Placental pericyte (primary cell): ENCODE data around the gene DCTN2. TPM values are rescaled to one million over a fixed set of nuclear protein-coding genes. Genes with fewer than 3 reads are reported as not detected.

Source experiments
- small RNA-seq: library from RNA; depleted of rRNA; stranded (forward); fragments of <200 nt; gene quantifications from one replicate; pipeline ENCODE3, GENCODE V24; 2012; ENCODE audit warnings: low replicate concordance
- total RNA-seq: library from RNA; depleted of rRNA; stranded (reverse); fragments of >200 nt; gene quantifications from 2 replicates; pipeline ENCODE4 v1.2.3, GENCODE V29; 2012

Gene DCTN2
- 106 and 107 TPM in 2 replicates for total RNA-seq

DNA sequence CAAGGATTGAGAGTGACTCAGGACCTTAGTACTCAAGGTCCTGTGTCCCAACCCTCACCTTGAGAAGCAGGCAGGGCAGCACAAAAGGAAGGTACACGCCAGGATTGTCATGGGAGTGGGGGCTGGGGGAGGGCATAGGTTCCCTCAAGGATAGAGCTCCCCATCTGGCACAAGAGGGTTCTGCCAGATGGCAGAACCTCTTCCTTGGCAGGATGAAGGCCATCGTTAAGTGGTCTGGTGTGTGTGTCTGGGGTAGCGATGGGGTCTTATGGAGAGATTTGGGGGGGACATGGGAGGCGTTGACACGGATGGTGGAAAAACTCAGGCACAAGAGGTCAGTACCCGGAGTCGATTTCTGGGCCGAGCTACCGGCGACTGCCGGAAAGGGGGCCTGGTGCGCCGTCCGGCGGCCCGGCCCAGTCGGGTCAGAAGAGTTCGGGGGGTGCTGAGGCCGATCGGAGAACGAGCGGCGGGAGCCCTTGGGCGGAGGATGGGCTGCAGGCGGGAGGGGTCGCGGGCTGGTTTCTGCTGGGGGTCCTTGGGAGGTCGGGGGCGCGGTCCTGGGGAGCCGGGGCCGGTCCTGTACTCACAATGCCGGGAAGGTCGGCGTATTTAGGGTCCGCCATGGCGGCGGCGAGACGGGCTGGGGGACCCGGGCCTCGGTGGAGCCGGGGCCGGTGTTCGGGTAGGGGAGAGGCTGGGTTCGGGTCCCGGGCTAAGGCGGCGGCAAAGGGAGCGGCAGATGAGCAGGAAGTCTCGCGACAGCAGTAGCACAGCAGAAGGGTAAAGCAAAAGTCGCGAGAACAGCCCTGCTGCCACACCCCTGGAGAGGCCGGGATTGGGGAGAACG is at the start of gene DCTN2:
TSS of gene DCTN2 (minus strand) at position 755 of the 850 bp plus-strand sequence. CDS start at position 626, 129 bp downstream.

DNA sequence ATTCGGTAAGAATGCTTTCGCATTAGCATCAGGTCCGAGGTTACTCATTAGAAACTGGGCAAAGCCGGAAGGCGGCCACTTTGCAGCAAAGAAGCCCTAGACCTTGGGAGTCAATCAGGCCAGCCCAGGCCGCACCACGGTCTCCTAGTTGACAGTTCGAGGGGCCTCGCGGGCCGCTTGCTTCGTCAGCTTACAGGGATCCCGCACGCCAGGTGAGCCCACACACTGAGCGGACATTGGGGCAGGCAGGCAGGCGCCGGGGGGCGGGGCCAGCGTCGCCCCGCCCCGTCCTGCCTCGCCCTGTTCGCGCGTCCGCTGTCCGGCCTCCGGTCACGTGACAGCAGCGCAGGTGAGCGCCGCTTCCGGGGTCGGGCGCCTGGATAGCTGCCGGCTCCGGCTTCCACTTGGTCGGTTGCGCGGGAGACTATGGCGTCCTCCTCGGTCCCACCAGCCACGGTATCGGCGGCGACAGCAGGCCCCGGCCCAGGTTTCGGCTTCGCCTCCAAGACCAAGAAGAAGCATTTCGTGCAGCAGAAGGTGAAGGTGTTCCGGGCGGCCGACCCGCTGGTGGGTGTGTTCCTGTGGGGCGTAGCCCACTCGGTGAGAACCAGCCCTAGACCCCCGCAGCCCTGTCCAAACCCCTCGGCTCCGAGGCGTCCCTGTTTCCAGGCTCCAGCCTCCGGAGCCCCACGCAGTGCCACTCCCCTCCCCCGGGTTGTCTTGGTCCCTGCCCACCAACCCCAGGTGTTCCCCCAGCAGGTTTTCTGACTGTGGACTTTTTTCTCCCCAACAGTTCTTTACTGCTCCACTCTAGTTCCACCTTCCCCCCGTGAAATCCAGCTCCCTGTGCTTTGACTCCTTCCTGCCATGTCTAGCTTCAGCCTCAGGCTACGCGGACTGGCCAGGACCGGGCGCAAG is 44.1 kb upstream of the DCTN2 start, which contains the start of gene PIP4K2C:
TSS of gene PIP4K2C (plus strand) at position 329 of the 918 bp plus-strand sequence. CDS start at position 427, 98 bp downstream.

DNA sequence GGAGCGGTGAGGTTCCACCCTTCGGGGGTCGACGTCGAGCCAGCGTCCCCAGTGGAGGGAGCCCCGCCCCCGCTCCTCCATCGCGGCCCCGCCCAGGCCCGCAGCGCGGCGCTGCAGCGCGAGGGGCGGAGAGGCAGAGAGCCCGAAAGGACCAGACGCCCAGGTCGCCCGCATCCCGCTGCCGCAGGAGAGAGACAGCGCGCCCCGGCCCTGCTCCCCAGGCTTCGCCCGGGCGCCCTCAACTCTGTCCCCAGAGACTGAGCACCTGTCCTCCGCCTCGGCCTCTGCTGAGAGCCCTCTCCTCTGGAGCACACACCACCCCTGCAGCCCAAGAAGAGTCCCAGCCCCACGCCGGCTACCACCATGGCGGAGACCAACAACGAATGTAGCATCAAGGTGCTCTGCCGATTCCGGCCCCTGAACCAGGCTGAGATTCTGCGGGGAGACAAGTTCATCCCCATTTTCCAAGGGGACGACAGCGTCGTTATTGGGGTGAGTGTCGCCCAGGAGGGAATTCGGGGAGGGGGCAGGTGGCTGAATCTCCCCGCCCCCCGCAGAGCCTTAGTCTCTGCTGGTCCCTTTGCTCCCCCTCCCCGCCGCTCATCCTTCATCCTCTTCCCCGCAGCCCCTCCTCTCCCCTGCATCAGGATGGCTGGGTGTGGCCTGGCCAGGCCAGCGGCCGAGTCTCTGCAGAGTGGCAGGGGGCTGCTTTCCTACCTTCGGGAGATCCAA is 3.1 kb upstream of the DCTN2 start, which contains the start of gene KIF5A:
TSS of gene KIF5A (plus strand) at position 136 of the 732 bp plus-strand sequence. CDS start at position 364, 228 bp downstream.

DNA sequence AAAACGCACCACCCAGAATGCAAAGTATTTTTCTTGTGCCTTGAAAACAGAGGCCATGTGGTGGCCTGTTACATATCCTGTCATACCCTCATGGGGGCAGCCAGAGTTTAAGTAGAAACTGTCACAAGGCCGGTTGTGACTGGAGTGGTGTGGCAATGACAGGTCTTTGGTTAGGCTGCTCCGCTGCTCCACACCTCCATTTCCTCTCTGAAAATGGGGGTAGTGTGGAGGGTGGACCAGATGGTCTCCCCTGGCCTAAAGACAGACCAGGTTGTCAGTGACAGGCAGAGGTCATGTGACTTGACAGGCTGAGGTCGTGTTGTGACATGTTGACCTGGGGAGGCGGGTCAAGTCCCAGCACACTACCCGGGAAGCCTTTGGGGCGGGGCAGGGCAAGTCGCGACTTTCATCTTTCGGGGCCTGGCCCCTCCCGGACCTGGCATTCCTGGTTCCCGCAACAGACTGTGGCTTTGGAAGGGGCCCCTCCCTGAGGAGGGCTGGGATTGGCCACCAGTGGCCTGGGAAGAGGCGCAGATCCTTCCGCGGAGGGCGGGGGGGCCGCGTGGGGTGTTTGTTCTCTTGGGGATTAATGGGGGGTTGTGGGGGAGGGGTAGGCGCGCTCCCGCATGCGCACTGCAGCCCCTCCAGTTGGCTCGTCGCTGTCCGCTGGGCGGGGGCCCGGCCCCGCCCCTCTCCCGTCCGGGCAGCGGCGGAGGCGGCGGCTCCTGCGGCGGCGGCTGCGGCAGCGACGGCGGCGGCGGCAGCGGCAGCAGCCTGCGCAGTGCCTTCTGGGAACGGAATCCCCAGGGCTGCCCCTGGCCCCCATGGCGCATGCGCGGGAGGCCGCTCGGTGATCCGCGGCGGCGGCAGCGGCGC is 24.7 kb downstream of the DCTN2 start, which contains the start of gene MBD6:
TSS of gene MBD6 (plus strand) at position 814 of the 876 bp plus-strand sequence. CDS start 1,480 bp downstream, outside the sequence.

DNA sequence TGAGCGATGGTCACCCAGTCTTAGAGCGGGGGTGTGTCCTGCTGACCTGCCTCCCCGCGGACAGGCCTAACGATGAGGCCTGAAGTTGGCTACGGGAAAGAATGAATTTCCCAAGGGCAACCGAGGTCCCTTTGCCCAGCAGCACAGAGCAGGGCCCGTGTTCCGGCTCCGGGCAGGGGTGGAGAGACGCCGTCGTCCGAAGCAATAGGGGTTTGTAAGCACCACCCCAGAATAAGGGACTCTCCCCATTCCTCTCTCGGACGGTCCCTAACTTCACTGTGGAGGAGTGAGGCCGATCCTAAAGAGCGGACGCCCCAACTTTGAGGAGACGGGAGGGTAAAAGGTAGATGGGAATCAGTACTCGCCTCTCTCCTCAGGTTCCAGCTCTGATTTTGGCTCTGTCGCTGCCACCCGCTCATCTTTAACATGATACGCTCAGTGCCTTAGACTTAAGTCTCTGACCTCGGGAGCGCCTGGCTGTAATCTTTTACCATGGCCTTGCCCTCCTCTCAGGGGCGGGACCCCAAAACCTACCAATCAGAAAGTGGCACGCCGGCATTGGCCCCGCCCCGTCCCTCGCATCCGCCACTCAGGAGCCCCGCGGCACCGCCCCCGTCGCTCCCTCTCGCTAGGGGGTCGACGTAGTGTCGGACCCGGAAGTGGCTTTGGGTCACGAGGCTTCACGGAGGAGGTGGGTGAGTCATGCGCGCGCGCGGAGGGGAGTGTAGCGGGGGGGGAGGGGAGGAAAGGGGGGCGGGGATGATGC is 26.8 kb downstream of the DCTN2 start, which contains the start of gene DDIT3:
TSS of gene DDIT3 (minus strand) at position 462 of the 766 bp plus-strand sequence. CDS start 3,108 bp downstream, outside the sequence.

DNA sequence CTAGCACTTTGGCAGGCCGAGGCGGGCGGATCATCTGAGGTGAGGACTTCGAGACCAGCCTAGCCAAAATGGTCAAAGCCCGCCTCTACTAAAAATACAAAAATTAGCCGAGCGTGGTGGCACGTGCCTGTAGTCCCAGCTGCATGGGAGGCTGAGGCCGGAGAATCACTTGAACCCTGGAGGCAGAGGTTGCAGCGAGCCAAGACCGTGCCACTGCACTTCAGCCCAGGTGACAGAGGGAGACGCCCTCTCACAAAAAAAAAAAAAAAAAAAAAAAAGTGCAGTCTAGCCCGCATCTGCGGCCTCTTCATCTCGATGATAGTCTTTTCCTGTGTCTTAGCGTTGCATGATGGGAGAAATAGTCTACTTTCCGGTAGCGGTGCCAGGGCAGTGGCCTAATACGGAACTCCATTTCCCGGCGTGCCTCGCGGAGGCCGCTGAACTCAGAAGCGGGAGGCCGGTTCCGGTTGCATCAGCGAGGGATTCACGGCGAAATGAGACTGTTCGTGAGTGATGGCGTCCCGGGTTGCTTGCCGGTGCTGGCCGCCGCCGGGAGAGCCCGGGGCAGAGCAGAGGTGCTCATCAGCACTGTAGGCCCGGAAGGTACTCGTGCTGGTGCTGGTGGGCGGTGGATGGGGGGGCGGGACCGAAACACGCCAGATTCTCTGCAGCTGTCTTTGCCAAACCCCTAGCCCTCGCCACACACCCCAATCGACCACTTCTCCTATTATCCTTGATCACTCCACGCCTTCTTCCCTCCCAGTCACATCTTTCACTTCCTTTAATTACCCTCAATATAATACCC is 59.2 kb downstream of the DCTN2 start, which contains the start of gene MARS1:
TSS of gene MARS1 (plus strand) at position 472 of the 805 bp plus-strand sequence. CDS start at position 495, 23 bp downstream.

Small RNAs within 50 kb of the gene (small RNA-seq; reads per million reads assigned to genes)
- gene MIR616 = 0.16 reads per million

Other genes with a start within 250 kb of the DCTN2 start
- 22.9 and 24.7 TPM in 2 replicates for gene R3HDM2, start 116.1 kb downstream of the DCTN2 start, total RNA-seq
- not detected in 2 replicates for gene INHBC, start 112.4 kb downstream of the DCTN2 start, total RNA-seq
- gene INHBE, start 91.9 kb downstream of the DCTN2 start, total RNA-seq = 0.43 and 5.7 TPM in 2 replicates
- gene GLI1, start 87.4 kb downstream of the DCTN2 start, total RNA-seq = 1.1 and 1.3 TPM in 2 replicates
- 0.14 and 0.66 TPM in 2 replicates for gene ARHGAP9, start 67.3 kb downstream of the DCTN2 start, total RNA-seq
- gene MARS1, start 59.1 kb downstream of the DCTN2 start, total RNA-seq = 174 and 327 TPM in 2 replicates
- gene DDIT3, start 26.7 kb downstream of the DCTN2 start, total RNA-seq = 12.7 and 433 TPM in 2 replicates
- 7.0 and 12.5 TPM in 2 replicates for gene MBD6, start 24.4 kb downstream of the DCTN2 start, total RNA-seq
- under 0.01 and 0.14 TPM in 2 replicates for gene KIF5A, start 2.9 kb upstream of the DCTN2 start, total RNA-seq
- 30.6 and 31.4 TPM in 2 replicates for gene PIP4K2C, start 44.0 kb upstream of the DCTN2 start, total RNA-seq
- 21.2 and 22.5 TPM in 2 replicates for gene DTX3, start 57.6 kb upstream of the DCTN2 start, total RNA-seq
- 9.0 and 9.8 TPM in 2 replicates for gene ARHGEF25, start 64.2 kb upstream of the DCTN2 start, total RNA-seq
- gene B4GALNT1, start 86.0 kb upstream of the DCTN2 start, total RNA-seq = 2.8 and 5.3 TPM in 2 replicates
- gene OS9, start 146.9 kb upstream of the DCTN2 start, total RNA-seq = 113 and 651 TPM in 2 replicates
- gene AGAP2, start 191.6 kb upstream of the DCTN2 start, total RNA-seq = 0.22 and 0.29 TPM in 2 replicates
- 34.6 and 44.8 TPM in 2 replicates for gene TSPAN31, start 197.8 kb upstream of the DCTN2 start, total RNA-seq
- gene CDK4, start 205.1 kb upstream of the DCTN2 start, total RNA-seq = 301 and 304 TPM in 2 replicates
- gene MARCHF9, start 207.9 kb upstream of the DCTN2 start, total RNA-seq = 1.6 and 5.3 TPM in 2 replicates
- gene CYP27B1, start 219.9 kb upstream of the DCTN2 start, total RNA-seq = 1.1 and 2.3 TPM in 2 replicates
- gene METTL1, start 224.9 kb upstream of the DCTN2 start, total RNA-seq = 12.5 and 12.7 TPM in 2 replicates
- 8.9 and 9.4 TPM in 2 replicates for gene EEF1AKMT3, start 225.4 kb upstream of the DCTN2 start, total RNA-seq
- 18.2 and 19.5 TPM in 2 replicates for gene TSFM, start 235.6 kb upstream of the DCTN2 start, total RNA-seq